GM18870 (cell line): ENCODE results near the gene DUS1L.
"Not testable (repeated sequence)": the region's sequence is repeated elsewhere in the genome, so short reads cannot be mapped to it uniquely, and the experiment has no call there.

Experiments
- ATAC-seq: cut with Tn5 transposase; IDR thresholded peaks from one replicate; pipeline ENCODE4 v1.9.1; 2021; ENCODE audit warnings: moderate library complexity; ENCODE audit not compliant: unreplicated experiment

Gene DUS1L

DNA sequence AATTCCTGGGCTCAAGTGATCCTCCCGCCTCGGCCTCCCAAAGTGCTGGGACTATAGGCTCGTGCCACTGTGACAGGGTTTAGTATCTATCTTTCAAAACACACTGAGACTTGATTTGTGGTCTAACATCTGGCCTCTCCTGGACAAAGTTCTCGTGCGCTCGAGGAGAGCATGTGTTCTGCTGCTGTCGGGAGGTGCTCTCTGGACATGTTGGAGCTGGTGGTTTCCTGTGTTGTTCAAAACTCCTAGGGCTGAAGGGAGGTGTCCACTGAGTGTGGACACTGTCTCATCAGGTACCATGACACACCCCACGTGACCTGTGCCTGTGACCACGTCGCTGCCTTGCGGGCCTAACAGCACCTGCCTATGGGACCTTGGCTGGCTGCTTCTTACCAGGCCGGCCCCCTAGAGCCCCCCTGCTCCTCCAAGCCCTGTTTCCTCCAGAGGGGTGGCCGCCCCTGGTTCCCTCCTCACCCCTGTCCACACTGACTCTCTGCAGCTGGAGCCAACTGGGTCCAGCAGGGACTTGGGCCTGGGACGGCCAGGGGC lies 19.6 kb downstream of the DUS1L start:
- ATAC-seq, result no peak

DNA sequence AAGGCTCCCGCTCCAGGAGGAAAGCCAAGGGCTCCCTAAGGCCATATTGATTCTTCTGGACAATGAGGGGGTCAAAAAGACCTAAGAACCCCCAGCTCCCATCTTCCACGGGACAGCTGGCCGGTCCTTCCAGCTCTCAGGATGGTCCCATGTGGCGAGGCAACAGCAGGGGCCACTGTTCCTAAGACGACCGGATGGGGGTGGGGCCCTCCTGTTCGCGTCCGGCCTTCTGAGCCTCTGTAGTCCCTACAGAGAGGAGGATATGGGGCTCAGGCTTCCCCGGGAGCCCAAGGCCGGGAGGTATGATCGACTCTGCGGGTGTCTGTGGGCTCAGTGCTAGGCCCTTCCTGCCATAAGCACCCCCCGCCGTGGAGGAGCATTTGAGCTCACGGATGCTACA lies 22.1 kb downstream of the DUS1L start:
- ATAC-seq, result no peak

DNA sequence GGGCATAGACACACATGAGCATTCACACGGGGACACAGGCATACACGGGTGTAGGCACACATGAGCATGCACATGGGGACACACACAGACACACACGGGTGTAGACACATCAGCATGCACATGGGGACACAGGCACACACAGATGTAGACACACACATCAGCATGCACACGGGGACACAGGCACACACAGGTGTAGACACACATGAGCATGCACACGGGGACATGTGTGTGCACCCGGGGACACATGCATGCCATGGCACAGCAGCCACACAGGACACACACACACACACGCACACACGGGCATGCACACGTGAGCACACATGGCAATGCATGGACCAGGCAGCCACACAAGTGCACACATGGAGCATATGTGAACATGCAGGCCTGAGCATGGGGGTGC lies 23.0 kb downstream of the DUS1L start:
- ATAC-seq, result no peak

DNA sequence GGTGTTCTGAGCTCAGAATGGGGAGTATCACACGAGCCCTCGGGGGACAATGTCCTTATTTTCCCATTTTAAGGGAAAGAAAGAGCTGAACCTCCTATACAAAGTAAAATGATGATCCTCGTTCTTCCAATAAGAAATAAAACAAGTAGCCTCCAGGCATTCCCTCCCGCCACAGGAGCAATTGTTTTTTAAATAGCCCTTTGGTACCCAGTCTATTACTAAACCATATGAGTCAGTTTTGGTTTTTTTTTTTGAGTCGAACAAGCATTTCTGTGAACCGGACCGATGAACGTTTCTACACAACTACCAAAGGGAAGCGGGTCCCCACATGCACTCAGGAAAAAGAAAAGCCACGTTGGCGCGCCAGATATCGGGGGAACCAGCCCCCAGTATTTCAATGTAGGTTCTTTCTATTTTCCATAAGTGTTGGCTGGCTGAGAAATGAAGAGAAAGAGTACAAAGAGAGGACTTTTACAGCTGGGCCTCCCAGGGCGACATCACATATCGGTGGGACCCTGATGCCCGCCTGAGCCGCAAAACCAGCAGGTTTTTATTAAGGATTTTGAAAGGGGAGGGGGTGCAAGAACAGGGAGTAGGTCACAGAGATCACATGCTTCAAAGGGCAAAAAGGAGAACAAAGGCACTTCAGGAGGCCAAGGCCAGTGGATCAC lies 24.3 kb downstream of the DUS1L start:
- no peak for ATAC-seq

DNA sequence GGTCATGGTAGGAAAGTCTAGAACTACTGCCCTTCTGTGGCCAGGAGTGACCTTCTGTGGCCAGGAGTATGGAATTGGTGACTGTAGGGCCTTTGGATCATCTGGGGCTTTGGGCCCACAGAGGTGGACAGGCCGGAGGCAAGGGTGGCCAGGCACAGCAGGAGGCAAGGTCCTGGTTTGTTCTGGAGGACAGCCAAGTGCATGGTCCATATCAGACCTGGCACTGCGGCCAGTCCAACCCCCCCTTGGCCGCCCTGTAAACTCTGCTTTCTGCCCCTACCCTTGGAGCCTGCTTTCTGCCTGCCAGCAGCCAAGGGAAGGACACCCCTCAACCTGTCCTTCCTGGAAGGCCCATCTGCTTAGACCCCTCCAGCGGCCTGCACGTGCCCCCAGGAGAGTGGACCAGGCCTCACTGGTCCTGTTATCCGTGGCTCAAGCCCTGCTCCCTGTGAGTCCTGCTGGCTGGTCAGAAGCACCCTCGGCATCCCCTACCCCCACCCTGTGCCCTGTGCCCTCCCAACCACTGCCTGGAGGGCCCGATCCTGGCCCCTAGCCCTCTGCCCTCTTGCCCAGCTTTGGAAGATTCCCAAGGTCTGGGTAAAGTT lies 25.8 kb downstream of the DUS1L start:
- ATAC-seq, result no peak

DNA sequence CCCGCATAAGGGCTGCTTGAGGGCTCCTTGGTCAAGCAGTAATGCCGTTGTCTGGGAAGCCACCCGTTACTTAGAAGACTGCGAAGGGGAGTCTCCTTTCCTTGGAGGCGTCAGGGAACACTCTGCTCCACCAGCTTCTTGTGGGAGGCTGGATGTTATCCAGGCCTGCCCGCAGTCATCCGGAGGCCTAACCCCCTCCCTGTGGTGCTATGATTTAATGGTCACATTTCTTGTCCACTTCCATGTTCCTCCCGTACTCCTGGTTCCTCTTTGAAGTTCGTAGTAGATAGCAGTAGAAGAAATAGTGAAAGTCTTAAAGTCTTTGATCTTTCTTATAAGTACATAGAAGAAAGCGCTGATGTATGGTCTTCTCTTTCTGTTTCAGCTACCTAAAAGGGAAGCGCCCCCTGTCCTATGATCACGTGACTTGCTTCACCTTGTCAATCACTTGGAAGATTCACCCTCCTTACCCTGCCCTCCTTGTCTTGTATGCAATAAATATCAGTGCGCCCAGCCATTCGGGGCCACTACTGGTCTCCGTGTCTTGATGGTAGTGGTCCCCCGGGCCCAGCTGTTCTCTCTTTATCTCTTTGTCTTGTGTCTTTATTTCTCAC lies 26.7 kb downstream of the DUS1L start:
- not testable (repeated sequence) for ATAC-seq

DNA sequence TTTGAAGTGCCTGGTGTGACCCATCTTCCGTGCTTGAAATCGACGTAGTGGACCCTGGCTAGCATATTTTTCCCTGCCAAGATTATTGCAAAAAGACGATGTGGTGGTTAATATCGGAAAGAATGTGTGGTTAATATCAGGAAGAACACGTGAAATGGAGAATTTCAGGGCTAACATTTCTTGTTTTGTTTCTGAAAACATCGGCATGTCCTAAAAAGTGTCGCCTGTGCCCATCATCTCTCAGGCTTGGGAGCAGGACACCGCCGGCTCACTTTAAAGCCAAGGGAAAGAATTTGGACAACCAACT lies 27.8 kb downstream of the DUS1L start:
- ATAC-seq, result no peak

DNA sequence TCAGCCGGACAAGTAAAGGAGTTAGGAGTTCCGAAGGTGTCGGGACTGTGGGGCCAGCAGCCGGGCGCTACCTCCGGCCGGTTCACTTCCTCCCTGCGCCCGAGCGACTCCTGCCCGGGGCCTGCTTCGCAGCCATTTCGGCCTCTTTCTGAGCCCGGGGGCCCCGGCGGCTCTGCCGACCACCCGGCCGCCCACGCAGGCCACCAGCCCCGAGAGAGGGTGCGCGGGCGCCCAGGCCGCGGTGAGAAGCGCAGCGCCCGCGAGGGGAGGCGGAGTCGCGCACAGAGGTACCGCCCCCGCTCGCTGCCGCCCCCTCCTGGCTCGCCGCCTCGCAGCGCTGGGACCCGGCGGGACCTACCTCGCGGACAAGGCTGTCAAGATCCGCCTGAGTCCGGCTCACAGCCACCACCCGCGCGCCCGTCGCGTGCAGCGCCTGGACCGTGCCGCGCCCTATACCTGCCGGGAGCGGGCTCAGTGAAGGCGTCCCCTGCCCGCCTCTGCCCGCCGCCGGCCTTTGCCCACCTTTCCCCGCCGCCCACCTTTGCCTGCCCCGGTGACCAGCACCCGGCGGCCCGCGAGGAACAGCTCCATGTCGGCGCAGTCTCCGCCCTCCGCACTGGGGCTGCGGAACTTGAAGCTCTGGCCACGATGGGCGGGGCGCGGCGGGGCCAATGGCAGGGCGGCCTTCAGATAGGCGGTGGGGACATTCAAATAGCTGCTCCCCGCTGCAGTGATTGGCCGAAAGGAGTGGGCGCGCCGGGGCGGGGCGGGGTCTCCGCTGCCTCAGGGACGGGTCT lies 28.3 kb downstream of the DUS1L start, which contains the start of gene DCXR:
TSS of gene DCXR (minus strand) at position 606 of the 797 bp plus-strand sequence. CDS start at position 591, 15 bp downstream.
- peak; percentile 81 for ATAC-seq

DNA sequence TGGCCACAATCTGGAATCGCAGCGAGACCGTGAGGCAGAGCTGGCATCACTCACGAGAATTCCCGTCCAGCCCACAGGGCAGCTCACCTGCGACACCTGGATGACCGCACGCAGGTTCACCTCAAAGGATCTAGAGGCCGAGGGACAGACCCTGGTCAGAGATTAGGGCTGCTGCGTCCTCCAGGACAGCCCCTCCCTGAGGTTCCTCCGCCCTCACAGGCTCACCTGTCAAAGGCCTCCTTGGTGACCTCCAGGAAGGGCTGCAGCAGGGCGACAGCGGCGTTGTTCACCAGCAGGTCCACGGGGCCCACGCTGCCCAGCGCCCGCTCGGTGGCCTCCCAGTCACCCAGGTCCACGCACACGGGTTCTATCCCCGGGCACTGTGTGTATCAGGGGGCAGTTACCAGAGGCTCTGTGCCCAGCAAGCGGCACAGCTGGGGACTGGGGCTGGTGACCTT lies 28.9 kb downstream of the DUS1L start:
- ATAC-seq, result peak; percentile 13

DNA sequence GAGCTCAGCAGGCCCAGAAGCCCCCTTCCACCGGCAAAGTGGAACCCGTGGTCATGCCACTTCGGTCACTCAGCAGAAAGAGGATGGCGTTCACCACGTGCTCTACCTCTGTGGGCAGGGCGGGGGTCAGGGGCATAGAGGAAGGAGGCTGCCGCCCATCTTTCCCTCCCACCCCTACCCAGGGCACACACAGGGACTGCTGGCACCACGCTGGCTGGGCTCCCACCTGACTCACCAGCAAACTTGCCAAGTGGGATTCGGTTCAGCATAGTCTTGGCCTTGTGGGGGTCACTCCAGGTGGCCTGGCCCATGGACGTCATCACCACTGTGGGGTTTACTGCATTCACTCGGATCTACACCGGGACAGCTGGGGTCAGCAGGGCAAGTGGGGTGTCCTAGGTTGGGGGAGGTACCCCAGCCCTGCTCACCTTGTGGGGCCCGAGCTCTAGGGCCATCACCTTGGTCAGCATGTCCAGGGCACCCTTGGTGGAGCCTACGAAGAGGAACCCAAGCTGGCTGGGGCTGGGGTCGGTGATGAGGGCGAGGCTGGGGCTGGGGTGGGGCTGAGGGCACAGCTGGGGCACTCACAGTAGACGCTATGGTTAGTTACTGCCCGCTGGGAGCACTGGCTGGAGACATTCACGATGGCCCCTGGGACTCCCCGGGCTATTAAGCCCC lies 29.5 kb downstream of the DUS1L start:
- ATAC-seq, result no peak

DNA sequence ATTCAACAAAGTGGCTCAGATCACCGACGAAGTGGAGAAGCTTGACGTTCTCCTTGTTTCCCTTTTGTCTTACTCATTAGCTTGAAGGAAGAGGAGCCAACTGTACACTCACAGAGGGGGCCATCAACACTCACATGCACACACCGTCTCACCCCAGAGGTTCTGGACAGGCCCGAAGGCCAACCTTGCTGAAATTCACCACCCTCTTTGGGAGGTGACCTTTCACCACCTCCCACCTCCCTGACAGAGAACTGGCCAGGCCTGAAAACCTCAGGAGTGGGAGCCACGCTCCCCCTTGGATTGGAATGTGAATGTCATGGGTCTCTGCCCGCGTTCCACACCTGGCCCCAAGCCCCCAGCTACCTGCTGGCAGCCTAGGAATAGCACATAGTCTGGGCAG lies 30.1 kb downstream of the DUS1L start:
- no peak for ATAC-seq

DNA sequence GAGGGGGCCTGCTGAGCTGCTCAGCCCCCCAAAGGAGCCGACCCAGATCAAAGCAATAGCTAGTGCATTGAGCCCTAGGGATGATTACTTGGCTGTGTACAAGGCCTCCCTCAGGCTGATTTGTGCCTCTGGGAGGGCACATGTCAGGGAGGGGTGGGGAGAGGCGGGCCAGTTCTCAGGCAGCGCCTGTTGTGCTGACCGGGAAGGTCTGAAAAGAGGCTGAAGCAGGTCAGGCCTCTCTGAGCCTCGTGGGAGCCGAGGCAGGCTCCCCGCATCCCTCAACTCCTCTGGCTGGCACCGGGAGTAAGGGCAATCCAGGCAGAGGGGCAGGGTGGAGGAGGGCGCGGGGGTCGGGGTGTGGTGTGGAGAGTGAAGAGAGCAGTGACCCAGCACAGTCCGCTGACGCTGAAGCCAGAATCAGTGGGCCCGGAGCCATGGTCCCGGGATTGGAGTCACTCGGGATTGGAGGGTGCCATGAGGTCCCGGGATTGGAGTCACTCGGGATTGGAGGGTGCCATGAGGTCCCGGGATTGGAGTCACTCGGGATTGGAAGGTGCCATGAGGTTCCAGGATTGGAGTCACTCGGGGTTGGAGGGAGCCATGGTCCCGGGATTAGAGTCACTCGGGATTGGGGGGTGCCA lies 31.1 kb downstream of the DUS1L start:
- ATAC-seq, result no peak

DNA sequence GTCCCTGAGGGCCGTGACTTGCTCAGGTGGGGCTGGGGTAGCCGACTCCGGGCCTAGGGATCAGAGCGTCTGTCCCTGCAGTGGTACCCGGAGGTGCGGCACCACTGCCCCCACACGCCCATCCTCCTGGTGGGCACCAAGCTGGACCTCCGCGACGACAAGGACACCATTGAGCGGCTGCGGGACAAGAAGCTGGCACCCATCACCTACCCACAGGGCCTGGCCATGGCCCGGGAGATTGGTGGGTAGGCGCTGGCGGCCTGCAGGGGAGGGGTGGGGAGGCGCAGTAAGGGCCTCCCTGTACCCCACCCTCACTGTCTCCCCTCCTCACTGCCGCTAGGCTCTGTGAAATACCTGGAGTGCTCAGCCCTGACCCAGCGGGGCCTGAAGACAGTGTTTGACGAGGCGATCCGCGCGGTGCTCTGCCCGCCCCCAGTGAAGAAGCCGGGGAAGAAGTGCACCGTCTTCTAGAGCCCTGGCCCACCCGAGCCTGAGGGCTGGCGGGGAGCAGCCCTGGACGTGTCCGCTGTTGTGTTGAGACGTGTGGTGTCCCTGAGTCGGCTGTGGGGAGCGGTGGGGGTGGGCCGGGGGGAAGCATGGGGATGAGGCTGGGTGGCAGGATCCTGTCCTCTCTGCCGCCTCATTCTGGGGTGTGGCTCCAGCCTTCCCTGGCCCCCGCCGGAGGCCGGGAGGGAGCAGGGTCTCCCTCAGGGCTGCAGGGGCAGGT lies 32.1 kb downstream of the DUS1L start:
- no peak for ATAC-seq

DNA sequence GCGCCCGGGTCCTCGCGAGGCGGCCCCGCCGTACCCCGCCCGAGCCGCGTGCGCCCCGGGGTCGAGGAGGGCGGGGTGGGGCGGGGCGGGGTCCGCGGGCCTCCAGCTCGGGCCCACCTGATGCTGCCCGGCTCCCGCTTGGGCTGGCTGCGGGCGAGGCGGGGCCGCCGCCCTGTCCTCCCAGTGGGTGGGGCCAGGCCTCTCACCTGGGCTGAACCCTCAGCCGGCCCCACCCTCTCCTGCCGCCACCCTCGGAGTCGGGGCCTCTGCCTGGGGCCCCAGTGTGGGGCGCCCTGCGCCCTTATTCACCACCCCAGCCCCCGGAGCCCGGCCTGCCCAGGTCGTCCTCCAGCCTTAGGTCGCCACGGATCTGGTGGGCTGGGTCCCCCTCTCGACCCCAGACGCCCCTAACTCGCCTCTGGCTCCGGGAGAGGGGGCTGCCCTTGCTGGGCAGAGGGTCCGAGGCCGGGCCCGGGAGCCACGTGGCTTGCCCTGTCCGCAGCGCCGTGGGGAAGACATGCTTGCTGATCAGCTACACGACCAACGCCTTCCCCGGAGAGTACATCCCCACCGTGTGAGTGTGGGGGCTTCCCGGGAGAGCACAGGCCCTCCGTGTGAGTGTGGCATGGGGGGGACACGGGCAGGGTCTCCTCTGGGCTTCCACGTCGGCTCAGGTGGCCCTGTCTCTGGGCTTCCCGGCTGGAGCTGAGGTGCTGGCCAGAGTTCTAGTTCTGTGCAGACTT lies 33.5 kb downstream of the DUS1L start:
- no peak for ATAC-seq

DNA sequence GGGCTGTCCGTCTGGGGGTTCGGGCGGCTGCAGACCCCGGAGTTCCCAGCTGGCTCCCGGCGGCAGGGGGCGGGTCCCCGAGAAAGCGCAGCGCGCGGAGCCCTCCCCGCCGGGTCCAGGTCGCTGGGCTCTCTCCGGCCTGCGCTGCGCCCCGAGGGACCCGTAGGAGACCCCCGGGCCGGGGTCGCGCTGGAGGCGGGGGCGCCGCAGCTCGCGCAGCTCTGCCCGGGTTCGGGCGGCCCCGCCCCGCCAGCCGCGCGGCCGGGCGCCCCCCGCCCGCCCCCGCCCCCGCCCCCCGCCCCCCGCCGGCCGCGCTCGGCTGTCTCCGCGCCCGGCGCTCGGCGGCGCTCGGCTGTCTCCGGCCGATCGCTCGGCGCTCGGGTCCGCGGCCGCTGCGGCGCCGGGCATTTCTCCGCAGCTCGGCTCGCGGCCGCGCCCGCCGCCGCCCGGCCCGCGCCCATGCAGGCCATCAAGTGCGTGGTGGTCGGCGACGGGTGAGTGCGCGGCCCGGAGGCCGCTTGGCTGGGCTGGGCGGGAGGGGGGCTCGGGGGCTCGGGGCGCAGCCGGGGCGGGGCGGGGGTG lies 34.2 kb downstream of the DUS1L start, which contains the start of gene RAC3:
TSS of gene RAC3 (plus strand) at position 376 of the 582 bp plus-strand sequence. CDS start at position 460, 84 bp downstream.
- no peak for ATAC-seq

DNA sequence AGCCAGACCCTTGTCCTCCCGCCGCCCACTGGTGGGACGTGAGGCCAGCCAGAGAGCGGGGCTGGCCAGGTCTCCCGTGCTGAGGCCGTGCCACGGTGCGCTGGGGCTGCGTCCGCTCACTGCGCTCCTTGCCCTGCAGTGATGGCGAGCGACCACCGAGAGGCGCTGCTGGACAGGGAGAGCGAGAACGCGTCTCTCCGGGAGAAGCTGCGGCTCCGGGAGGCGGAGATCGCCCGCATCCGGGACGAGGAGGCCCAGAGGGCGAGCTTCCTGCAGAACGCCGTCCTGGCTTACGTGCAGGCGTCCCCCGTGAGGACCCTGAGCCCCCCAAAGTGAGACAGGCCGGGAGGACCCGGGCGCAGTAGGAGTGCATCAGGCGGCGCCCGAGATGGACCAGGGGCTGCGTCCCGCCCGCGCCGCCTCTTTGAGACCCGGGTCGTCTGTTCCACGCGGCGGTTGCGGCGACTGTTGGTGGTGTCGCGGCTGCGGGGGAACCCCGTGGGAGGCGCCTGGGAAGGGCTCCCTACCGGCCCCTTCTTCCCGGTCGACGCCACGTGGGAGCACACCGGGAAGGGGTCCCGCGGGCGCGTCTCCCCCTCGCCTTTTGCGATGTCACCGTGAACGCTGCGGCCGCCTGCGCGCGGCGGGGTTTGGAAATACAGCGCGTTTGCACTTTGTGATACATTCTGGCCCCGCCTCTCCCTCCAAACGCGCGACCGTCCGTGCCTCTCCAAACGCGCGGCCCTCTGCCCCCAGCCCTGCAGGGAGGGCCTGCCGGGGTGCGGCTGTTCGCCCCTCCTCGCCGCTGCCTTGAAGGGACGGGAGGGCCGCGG lies 34.9 kb downstream of the DUS1L start:
- ATAC-seq, result no peak

DNA sequence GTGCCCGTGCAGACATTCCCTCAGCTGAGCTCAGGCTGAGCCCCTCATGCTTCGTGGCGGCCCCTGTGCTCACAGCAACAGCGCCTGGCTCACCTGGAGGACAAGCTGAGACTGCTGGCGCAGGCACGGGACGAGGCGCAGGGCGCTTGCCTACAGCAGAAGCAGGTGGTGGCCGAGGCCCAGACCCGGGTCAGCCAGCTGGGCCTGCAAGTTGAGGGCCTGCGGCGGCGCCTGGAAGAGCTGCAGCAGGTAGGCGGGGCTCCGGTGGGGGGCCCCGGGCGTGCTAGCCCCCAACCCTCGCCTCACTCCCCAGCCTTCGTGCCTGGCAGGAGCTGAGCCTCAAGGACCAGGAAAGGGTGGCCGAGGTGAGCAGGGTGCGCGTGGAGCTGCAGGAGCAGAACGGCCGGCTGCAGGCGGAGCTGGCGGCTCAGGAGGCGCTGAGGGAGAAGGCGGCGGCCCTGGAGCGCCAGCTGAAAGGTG lies 35.6 kb downstream of the DUS1L start:
- no peak for ATAC-seq
